HEK293T (cell line): Measurements from ENCODE around the gene SUSD4.

Experiments used
- ARNT ChIP-seq: fragments of 450-650 bp; IDR thresholded peaks from 2 replicates; pipeline ENCODE4 v1.6.1; 2017; ENCODE audit warnings: mild to moderate bottlenecking
- CTBP1 ChIP-seq: fragments of 450-650 bp; IDR thresholded peaks from 2 replicates; pipeline ENCODE4 v1.6.1; 2016; ENCODE audit warnings: borderline replicate concordance
- FOXA1 ChIP-seq: fragments of 450-650 bp; IDR thresholded peaks from 2 replicates; pipeline ENCODE4 v1.6.1; 2016; ENCODE audit warnings: mild to moderate bottlenecking
- FOXK2 ChIP-seq: fragments of 450-650 bp; IDR thresholded peaks from 2 replicates; pipeline ENCODE4 v1.6.1; 2016; ENCODE audit warnings: mild to moderate bottlenecking
- FOXM1 ChIP-seq: fragments of 450-650 bp; IDR thresholded peaks from 2 replicates; pipeline ENCODE4 v1.6.1; 2017; ENCODE audit warnings: mild to moderate bottlenecking, borderline replicate concordance
- HDGF ChIP-seq: fragments of 450-650 bp; IDR thresholded peaks from 2 replicates; pipeline ENCODE4 v1.6.1; 2017; ENCODE audit warnings: antibody characterized with exemption, borderline replicate concordance
- LEF1 ChIP-seq: fragments of 450-650 bp; IDR thresholded peaks from 2 replicates; pipeline ENCODE4 v1.6.1; 2017; ENCODE audit warnings: mild to moderate bottlenecking, borderline replicate concordance
- NFRKB ChIP-seq: fragments of 450-650 bp; IDR thresholded peaks from 2 replicates; pipeline ENCODE4 v1.6.1; 2016; ENCODE audit warnings: mild to moderate bottlenecking, moderate library complexity
- PKNOX1 ChIP-seq: fragments of 450-650 bp; IDR thresholded peaks from 2 replicates; pipeline ENCODE4 v1.6.1; 2016
- SP1 ChIP-seq: fragments of 450-650 bp; IDR thresholded peaks from 2 replicates; pipeline ENCODE4 v1.6.1; 2017
- SUZ12 ChIP-seq: fragments of 450-650 bp; IDR thresholded peaks from 2 replicates; pipeline ENCODE4 v1.6.1; 2016; ENCODE audit warnings: mild to moderate bottlenecking

- TF ChIP-seq SUZ12 (no peak), FOXM1 (no peak), SP1 (no peak), PKNOX1 (no peak), ARNT (no peak), NFRKB (no peak), HDGF (no peak), CTBP1 (no peak), FOXA1 (no peak), LEF1 (no peak), FOXK2 (no peak)
These were observed 161.5 kb downstream of the SUSD4 start for GRCh38 chr1:223202376-223203033.
